Left colon (tissue), 2 donors: ENCODE results near the gene IL18BP. TPM values are rescaled to one million over a fixed set of nuclear protein-coding genes. Genes with fewer than 3 reads are reported as not detected.

Experiments used
- ATAC-seq: fragments of 200-7000 bp; cut with Tn5 transposase; one replicate; pipeline ENCODE4 v1.9.1; 2020; ENCODE audit warnings: mild to moderate bottlenecking, moderate library complexity
- DNase-seq, 2 donors: peaks; one replicate each; pipeline ENCODE4 v3.0.0-alpha.2; 2020
- intact Hi-C, 2 donors: fragments of 100-400 bp; cut with DNase I in 1 of 2; cut with micrococcal nuclease in 1 of 2; formaldehyde crosslinking; loops; one replicate each; pipeline versions ENCODE4 v1.11.2 to v1.14.0; 2022; cut with DNase I, micrococcal nuclease
- total RNA-seq, 2 donors: library from RNA; stranded (reverse); fragmentation: NEBNext Ultra II Directional; extraction: Animal tissue kit (Norgen Biotek cat#: 25700); gene quantifications; one replicate each; pipeline ENCODE4 v1.2.1, GENCODE V29; 2021
- donor health status: DM: no; HTN: no; CAD: no.
- donor health status: DM: yes; HTN: yes; CAD: no.

The IL18BP gene
- total RNA-seq, 2 donors from 2014 or later = 8.0 to 10.6 TPM

- intact Hi-C loops = loop anchor here in 1 of 2 donors (1.0 kb wide), 1 partner anchor 41 kb away; the partner anchor contains the start of genes LRRC51 and NUMA1
- DNase-seq = peak; percentile 81 to 88
- ATAC-seq = peak; percentile 68
Measured at GRCh38 chr11:72039031-72039855, 40.5 kb downstream of the IL18BP start.

DNA sequence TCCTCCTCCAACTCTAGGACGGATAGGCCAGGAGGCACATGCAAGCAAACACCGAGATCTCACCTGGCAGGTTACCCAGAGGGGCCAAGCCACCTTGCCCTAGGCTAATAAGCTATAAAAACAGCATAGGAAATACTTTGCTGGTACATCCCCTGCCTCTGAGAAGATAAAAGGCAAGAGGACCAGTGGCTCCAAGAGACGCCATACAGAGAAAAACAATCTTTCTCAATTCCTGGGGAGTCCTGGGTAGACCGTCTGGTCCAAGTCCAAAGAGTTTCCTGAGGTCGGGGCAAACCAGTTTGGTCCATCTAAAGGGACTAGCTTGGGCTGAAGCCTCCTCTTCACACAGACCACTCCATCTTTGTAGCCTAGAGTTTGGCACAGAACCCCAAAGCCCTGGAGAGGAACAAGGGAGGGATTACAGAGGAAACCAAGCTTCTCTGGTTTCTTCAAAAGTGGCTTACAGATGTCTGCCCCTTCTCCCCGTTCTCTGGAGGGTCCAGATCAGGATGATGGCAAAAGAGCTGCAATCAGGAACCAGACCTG lies 41.2 kb downstream of the IL18BP start:
- ATAC-seq = peak; percentile 37
- peak in 1 of 2 donors; percentile 54 for DNase-seq
- intact Hi-C loops = loop anchor here in 1 of 2 donors (1.0 kb wide), 1 partner anchor 40 kb away; the partner anchor contains the start of genes LRRC51 and NUMA1

- ATAC-seq = peak; percentile 71
- intact Hi-C loops = no loop called here
Measured at GRCh38 chr11:72040491-72041363, 42.0 kb downstream of the IL18BP start.

DNA sequence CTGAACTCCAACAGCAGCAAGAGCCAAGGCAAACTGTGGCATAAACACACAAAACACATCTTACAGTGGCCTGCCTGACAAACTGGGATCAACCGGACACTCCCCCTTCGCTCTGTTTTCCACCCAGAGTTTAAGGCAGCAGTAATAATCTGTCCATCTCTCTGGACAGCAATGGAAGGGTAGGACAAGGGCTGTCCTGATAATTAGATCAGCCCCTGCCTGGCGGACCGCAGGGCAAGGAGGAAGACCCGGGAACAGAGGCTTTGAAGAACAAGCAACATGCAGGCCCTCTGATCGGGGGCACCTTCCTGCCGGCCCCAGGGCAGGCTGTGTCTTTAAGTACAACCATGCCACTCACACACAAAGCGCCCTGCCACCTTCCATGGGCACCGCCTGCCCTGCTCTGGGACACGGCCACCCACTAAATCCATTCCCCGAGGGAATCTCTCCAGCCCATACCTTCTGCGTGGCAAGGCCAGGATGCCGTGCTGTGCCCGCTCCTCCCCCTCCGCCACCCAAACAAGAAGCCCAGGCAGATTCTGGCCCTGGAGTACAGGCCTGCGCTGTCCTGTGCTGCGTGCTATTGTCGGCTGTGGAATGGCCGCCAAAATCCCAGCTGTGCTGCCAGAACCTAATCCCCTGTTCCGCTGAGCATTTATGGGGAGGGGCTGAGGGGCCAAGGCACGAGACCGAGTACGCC lies 42.8 kb downstream of the IL18BP start:
- intact Hi-C loops = no loop called here
- peak; percentile 78 to 79 for DNase-seq
- ATAC-seq = peak; percentile 51

More at GRCh38 chr11:72040491-72041363, 42.0 kb downstream of the IL18BP start:
- DNase-seq = peak; percentile 95 to 97

GRCh38 chr11:72042064-72042745 lies 43.5 kb downstream of the IL18BP start:
- ATAC-seq (peak; percentile 0), DNase-seq (no peak)
- intact Hi-C loops = no loop called here

GRCh38 chr11:72045849-72046248 lies 47.1 kb downstream of the IL18BP start:
- intact Hi-C loops = no loop called here
- DNase-seq (no peak), ATAC-seq (no peak)

GRCh38 chr11:72048766-72049460 lies 50.2 kb downstream of the IL18BP start:
- no peak for DNase-seq
- intact Hi-C loops = no loop called here
- ATAC-seq = no peak

Other genes with a start within 250 kb of the IL18BP start
- not detected for gene DEFB108B, start 165.7 kb upstream of the IL18BP start, total RNA-seq
- gene DEFB131B, start 120.5 kb upstream of the IL18BP start, total RNA-seq = not detected
- 10 to 100 TPM in 1 of 2 donors, 1 to 10 TPM in 1; 7.5 to 12.5 TPM for gene XNDC1N, start 70.3 kb upstream of the IL18BP start, total RNA-seq
- 10 to 100 TPM; 29.5 to 39.5 TPM for gene RNF121, start 69.9 kb upstream of the IL18BP start, total RNA-seq
- gene NUMA1, start 81.6 kb downstream of the IL18BP start, total RNA-seq = 100 to 1,000 TPM; 157 to 183 TPM
- 10 to 100 TPM in 1 of 2 donors, 1 to 10 TPM in 1; 8.0 to 10.1 TPM for gene LRRC51, start 81.9 kb downstream of the IL18BP start, total RNA-seq
- gene LAMTOR1, start 104.4 kb downstream of the IL18BP start, total RNA-seq = 100 to 1,000 TPM in 1 of 2 donors, 10 to 100 TPM in 1; 96.8 to 102 TPM
- not detected for gene TOMT, start 107.0 kb downstream of the IL18BP start, total RNA-seq
- gene ANAPC15, start 113.8 kb downstream of the IL18BP start, total RNA-seq = 10 to 100 TPM; 44.2 to 49.8 TPM
- gene FOLR3, start 136.8 kb downstream of the IL18BP start, total RNA-seq = not detected
- gene FOLR1, start 193.2 kb downstream of the IL18BP start, total RNA-seq = not detected
- 10 to 100 TPM in 1 of 2 donors, 1 to 10 TPM in 1; 4.8 to 23.5 TPM for gene FOLR2, start 217.9 kb downstream of the IL18BP start, total RNA-seq
- gene INPPL1, start 225.9 kb downstream of the IL18BP start, total RNA-seq = 100 to 1,000 TPM; 120 to 142 TPM
- under 1 TPM; 0.61 to 0.89 TPM for gene PHOX2A, start 245.3 kb downstream of the IL18BP start, total RNA-seq